ENCODE measurements around the gene DCLK1. TPM values are rescaled to one million over a fixed set of nuclear protein-coding genes. Genes with fewer than 3 reads are reported as not detected.
"Not testable (repeated sequence)": the region's sequence is repeated elsewhere in the genome, so short reads cannot be mapped to it uniquely, and the experiment has no call there.

Gene DCLK1
- total RNA-seq, 4 donors from 2014 or later = 4.4 to 102 (median 13.3) TPM

GRCh38 chr13:36074659-36075058, 56.5 kb downstream of the DCLK1 start:
- no peaks in the 10 kb centered on the region for H3K36me3 ChIP-seq
- H3K4me1 ChIP-seq = peaks cover 0 to under 1% of the 10 kb centered on the region in 2 donors
- H3K9me3 ChIP-seq = no peaks in the 10 kb centered on the region
- no peaks in the 10 kb centered on the region for H3K27me3 ChIP-seq
- DNase-seq = no peak
- intact Hi-C loops (cut with DNase I; ENCODE audit: low total_unique reads) = no loop called here
- no peak overlapping the region for H3K4me3 ChIP-seq
- no peak for TF ChIP-seq POLR2A (IDR thresholded peaks at IDR 0.05)
- TF ChIP-seq, protein P1, sequence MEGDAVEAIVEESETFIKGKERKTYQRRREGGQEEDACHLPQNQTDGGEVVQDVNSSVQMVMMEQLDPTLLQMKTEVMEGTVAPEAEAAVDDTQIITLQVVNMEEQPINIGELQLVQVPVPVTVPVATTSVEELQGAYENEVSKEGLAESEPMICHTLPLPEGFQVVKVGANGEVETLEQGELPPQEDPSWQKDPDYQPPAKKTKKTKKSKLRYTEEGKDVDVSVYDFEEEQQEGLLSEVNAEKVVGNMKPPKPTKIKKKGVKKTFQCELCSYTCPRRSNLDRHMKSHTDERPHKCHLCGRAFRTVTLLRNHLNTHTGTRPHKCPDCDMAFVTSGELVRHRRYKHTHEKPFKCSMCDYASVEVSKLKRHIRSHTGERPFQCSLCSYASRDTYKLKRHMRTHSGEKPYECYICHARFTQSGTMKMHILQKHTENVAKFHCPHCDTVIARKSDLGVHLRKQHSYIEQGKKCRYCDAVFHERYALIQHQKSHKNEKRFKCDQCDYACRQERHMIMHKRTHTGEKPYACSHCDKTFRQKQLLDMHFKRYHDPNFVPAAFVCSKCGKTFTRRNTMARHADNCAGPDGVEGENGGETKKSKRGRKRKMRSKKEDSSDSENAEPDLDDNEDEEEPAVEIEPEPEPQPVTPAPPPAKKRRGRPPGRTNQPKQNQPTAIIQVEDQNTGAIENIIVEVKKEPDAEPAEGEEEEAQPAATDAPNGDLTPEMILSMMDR (IDR thresholded peaks at IDR 0.05) = no peak
- H3K27ac ChIP-seq = no peak overlapping the region

GRCh38 chr13:36072152-36072935, 58.8 kb downstream of the DCLK1 start:
- no peaks in the 10 kb centered on the region for H3K9me3 ChIP-seq
- TF ChIP-seq, protein P1 (IDR thresholded peaks at IDR 0.05) = no peak
- TF ChIP-seq POLR2A (IDR thresholded peaks at IDR 0.05) = no peak
- DNase-seq = no peak
- peak overlapping the region in 1 of 2 donors; percentile 78 for H3K27ac ChIP-seq
- H3K36me3 ChIP-seq = no peaks in the 10 kb centered on the region
- intact Hi-C loops (cut with DNase I; ENCODE audit: low total_unique reads) = no loop called here
- H3K4me3 ChIP-seq = no peak overlapping the region
- peaks cover 0 to 2% of the 10 kb centered on the region in 2 donors for H3K4me1 ChIP-seq
- no peaks in the 10 kb centered on the region for H3K27me3 ChIP-seq

- peak; percentile 35 to 41 for DNase-seq
These were observed 60.5 kb downstream of the DCLK1 start for GRCh38 chr13:36070504-36071192.

GRCh38 chr13:36069881-36070366, 61.3 kb downstream of the DCLK1 start:
- H3K4me1 ChIP-seq = peaks cover 0 to 2% of the 10 kb centered on the region in 2 donors
- TF ChIP-seq POLR2A (IDR thresholded peaks at IDR 0.05) = no peak
- TF ChIP-seq, protein P1 (IDR thresholded peaks at IDR 0.05) = peak in 1 of 4 experiments; percentile 19
- no peak overlapping the region for H3K4me3 ChIP-seq
- no peaks in the 10 kb centered on the region for H3K9me3 ChIP-seq
- H3K36me3 ChIP-seq = no peaks in the 10 kb centered on the region
- no peaks in the 10 kb centered on the region for H3K27me3 ChIP-seq
- intact Hi-C loops (cut with DNase I; ENCODE audit: low total_unique reads) = no loop called here
- DNase-seq = peak; percentile 38 to 58
- H3K27ac ChIP-seq = peak overlapping the region; percentile 78 to 82

More at GRCh38 chr13:36070504-36071192, 60.5 kb downstream of the DCLK1 start:
- H3K4me1 ChIP-seq; intact Hi-C loops (cut with DNase I; ENCODE audit: low total_unique reads); H3K4me3 ChIP-seq; H3K9me3 ChIP-seq; H3K36me3 ChIP-seq; H3K27me3 ChIP-seq: not testable (repeated sequence)
- H3K27ac ChIP-seq = peak overlapping the region; percentile 78 to 82

DNA sequence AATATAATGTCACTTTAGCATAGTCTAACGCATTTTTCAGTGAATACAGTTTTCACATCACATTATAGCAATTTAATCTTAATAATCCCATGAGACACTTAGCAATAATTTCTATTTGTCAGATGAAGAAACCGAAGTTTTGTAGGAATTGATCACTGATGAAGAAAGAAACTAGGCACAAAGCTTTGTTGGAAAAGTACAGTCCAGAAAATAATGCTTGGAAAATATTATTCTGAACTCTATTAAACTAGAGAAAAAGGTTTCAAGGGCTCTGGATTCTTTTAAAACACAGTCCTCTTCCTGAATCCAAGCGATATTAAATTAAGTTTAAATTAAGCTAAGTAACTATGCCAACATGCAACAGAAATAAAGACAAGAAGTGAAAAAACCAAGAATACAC, 62.2 kb downstream of the DCLK1 start:
- Histone ChIP-seq H3K4me3 (no peak overlapping the region), H3K27ac (peak overlapping the region; percentile 78 to 82), H3K9me3 (no peaks in the 10 kb centered on the region), H3K36me3 (no peaks in the 10 kb centered on the region), H3K4me1 (peaks cover 0 to 2% of the 10 kb centered on the region in 2 donors), H3K27me3 (no peaks in the 10 kb centered on the region)
- TF ChIP-seq, protein P1 (IDR thresholded peaks at IDR 0.05) = no peak
- no peak for TF ChIP-seq POLR2A (IDR thresholded peaks at IDR 0.05)
- intact Hi-C loops (cut with DNase I; ENCODE audit: low total_unique reads) = no loop called here
- DNase-seq = no peak

Data from uterus (tissue), 4 donors.